HG03342 (cell line): ENCODE measurements around the gene GSTM4.
"Not testable (repeated sequence)": the region's sequence is repeated elsewhere in the genome, so short reads cannot be mapped to it uniquely, and the experiment has no call there.

Source experiments
- ATAC-seq: cut with Tn5 transposase; IDR thresholded peaks from one replicate; pipeline ENCODE4 v1.9.1; 2021; ENCODE audit warnings: mild to moderate bottlenecking, moderate library complexity; ENCODE audit not compliant: unreplicated experiment

Gene GSTM4

GRCh38 chr1:109637446-109637845, 18.5 kb upstream of the GSTM4 start:
- ATAC-seq: no peak

- ATAC-seq: no peak
Observed at GRCh38 chr1:109639063-109639840, 16.6 kb upstream of the GSTM4 start.

- no peak for ATAC-seq
Observed at GRCh38 chr1:109639841-109640184, 16.1 kb upstream of the GSTM4 start.

DNA sequence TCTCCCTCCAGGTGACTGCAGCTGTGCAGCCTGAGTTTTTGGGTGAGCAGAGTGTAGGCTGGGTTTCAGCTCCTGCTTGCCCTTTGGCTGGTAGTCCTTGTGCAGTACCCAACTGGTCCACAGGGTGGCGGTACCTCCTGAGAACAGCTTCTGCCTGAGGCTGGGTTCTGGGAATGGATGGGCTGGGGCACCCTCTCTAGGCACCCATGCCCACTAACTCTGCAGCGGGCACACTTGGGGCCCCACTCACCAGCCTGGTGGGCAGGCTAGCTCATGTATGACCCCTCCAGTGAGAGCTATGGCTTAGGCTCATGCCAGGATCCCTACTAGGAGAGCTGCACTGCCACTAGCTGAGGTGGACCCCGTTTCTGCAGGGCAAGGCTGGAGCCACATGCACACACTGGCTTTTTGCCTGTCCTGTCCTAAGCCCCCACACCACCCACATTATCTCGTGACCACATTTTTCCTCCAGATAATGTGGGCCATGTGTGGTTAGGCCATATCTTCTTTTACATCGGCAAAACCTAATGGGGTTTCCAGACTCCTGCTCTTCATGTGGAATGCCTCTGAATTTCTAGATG, 15.5 kb upstream of the GSTM4 start:
- peak; percentile 43 for ATAC-seq

DNA sequence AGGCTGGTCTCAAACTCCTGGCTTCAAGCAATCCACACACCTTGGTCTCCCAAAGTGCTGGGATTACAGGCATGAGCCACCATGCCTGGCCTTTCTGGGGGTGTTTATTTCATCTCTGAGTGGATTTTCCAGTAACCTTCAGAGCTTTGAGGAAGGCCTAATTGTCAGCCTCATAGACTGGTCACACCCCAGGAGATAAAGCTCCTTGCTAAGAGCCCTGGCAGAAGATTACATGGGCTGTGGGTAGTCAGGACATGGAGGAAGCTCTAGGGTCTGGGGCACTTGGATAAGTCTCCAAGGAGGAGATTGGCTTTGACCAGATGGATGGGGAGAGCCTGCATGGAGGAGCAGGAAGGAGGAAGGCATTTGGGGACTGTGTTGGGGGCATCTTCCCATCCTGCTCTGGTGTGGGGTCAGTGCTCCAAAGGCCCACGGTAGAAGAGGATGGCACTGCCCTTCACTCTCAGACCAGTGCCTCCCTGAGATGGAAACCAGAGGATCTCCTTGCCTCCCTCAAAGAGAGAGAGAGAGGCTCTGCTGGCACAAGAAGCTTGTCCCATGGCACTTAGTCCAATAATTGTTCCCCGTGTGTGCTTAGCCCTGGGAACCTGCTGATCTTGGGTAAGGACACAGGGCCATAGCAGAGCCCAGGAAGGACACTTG, 14.7 kb upstream of the GSTM4 start:
- ATAC-seq: no peak

DNA sequence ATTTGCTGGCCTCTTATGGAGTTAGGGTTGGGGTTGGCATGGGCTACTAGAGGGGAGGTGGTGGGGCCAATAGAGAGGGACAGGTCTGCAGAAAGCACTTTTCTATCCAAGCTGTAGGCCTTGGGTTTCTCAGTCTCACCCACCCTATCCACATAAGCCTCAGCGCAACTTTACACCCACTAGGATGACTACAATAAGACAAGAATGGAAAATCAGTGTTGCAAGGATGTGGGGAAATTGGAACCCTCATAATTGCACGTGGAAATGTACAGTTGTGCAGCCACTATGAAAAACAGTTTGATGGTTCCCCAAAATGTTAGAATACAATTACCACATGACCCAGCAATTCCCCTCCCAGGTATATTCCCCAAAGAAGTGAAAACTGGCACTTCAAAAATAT, 14.0 kb upstream of the GSTM4 start:
- no peak for ATAC-seq

GRCh38 chr1:109642626-109643025, 13.3 kb upstream of the GSTM4 start:
- no peak for ATAC-seq

DNA sequence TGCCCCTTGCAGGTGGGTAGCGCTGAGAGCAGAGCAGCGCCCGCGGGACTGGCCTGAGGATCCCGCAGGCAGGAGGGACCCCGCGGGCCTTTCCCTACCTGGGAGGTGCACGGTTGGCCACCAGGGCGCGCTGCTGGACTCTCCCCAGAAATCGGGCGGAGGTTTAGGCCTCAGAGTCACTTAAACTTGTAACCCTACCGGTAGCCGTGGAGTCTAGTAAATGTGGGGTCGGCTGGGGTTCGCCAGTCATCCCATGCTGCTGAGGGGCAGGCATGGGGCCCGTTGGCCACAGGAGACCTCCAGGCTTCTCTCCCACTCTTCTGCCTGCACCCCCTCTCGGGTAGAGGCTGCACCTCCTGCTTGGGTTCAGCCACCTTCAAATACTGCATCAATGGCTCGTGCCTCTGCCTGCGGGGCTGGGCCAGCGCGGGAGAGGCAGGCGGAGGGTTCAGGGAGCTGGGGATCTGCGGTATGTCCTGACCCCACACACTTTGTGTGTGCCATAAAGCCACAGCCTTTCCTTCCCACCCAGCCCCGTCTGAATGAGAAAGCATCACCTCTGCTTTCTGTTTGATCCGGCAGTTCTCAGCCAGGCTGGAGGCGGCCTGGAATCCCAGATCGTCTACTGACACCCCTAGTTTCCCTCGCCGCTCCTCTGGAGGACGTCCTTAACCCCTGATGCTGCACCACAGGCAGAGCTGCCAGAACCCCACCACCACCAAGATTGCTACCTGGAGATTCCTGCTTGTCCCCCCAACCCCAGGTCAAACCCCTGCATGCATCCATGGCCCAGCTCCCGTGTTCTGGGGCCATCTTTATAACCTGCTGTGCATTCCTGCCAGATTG, 12.3 kb upstream of the GSTM4 start:
- peak; percentile 84 for ATAC-seq

DNA sequence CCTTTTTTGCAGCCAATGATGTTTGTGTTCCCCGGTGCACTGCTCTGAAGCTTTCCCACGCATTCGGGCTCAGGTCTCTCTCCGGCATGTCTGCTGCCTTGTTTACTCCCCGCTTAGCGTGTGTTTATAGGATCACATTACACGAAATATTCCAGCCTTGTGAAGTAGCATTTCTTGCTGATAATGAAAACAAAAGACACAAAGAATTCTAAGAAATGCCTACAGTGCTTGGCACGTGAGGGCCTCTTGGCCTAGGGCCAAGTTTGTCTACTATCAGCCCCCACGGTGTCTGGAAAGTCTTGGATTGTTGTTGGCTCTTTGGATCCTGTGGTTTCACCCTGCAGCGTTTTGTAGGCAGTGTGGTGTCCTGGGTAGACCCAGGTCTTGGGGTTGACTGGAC, 11.2 kb upstream of the GSTM4 start:
- ATAC-seq: no peak

- ATAC-seq: no peak
Observed at GRCh38 chr1:109649491-109649914, 6.4 kb upstream of the GSTM4 start.

DNA sequence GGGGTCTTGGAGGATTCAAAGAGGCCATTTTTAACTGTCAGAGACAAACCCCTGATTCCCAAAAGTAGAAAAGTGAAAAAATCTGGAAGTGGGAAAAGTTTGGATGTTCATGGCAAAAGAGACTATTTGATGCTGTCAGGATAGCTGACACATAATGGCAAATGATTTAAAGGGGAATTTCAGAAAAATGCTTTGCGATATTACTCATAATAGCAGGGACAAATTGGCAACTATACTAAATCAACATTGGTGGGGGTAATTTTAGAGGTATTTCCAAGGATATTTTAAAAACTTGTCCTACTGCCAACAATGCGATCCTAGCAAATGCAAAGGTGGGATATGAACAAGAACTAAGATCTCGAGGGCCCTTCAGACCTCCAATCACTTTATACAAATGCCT, 5.3 kb upstream of the GSTM4 start:
- no peak for ATAC-seq

DNA sequence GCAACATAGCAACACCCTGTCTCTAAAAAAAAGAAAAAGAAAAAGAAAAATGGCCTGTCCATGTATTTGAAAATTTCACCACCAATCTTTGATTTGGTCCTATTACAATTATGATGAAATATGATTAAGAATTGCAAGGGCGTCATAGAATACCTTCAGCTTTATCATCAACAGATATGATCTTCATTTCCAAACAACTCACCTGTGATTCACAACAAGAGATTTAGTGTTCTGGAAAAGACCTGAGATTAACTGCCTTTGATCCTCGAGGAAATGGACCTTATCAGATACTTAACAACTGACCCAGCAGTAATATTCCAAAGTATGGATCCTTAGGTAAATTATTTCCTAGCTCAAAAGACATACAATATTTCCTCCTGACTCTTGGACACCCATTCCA, 3.5 kb upstream of the GSTM4 start:
- ATAC-seq: no peak

- ATAC-seq: no peak
Observed at GRCh38 chr1:109653306-109653705, 2.6 kb upstream of the GSTM4 start.

DNA sequence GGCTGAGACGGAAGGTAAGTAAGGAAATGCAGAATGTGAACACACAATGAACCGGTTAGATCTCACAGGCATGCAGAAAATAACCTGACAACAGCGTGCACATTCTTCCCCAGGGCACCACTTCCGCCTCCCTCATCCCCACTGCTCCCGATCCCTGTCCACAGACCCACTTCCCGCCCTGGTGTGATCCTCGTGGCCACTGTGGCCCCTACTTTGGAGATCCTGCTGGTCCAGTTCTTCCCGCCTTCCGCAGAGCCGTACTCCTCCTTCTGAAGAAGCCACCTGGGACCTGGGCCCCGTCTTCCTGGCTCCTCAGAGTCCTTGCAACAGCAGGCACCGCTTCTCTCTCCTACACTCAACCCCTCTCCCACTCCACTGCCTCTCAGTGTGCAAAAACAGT, 1.4 kb upstream of the GSTM4 start:
- ATAC-seq: no peak

- no peak for ATAC-seq
Observed at GRCh38 chr1:109657395-109657794, 1.5 kb downstream of the GSTM4 start.

DNA sequence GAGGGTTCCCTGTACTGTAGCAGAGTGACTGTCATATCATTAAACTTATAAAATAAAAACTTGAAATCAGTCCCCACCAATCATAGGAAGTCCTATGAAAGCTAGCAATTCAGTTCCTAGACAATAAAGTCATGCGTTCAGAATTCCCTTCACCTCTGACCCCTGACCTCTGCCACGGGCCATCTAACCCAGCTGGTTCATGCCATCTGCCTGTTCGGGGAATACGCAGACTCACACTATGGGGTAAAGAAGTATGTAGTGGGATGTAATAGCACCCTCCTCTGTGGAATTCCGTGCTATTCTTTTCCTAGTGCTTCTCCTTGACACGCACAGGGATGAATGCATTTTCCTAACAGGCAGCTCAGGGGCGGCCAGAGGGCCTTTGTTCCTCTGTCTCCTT, 2.1 kb downstream of the GSTM4 start:
- ATAC-seq: no peak

- ATAC-seq: no peak
Observed at GRCh38 chr1:109658533-109659042, 2.7 kb downstream of the GSTM4 start.

GRCh38 chr1:109659145-109659544, 3.2 kb downstream of the GSTM4 start:
- no peak for ATAC-seq

- ATAC-seq: no peak
Observed at GRCh38 chr1:109659997-109660690, 4.2 kb downstream of the GSTM4 start.

DNA sequence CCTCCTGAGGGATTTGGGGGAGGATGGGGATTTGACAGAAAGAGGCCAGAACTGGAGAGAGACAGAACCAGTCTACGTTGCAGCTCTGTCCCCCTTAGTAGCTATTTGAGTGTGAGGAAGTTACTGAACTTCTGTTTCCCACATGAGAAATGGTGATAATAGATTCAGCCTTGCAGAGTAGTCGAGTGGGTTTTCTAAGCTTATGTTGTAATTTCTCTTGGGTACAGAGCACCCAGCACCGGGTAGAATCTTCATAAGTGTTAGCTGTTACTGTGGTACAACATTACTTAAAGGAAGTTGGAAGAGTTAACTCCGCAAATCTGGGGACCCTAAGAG, 4.8 kb downstream of the GSTM4 start:
- ATAC-seq: not testable (repeated sequence)

- no peak for ATAC-seq
Observed at GRCh38 chr1:109661391-109661790, 5.5 kb downstream of the GSTM4 start.
